CD4-positive, alpha-beta T cell treated with Interleukin-10 for 1 hour (primary cell): ENCODE data around the gene RASGEF1C.

Source experiments
- DNase-seq: peaks from one replicate; pipeline ENCODE4 v3.0.0-alpha.2; 2020

The RASGEF1C gene

GRCh38 chr5:180179442-180180420, 29.3 kb downstream of the RASGEF1C start:
- no peak for DNase-seq

DNA sequence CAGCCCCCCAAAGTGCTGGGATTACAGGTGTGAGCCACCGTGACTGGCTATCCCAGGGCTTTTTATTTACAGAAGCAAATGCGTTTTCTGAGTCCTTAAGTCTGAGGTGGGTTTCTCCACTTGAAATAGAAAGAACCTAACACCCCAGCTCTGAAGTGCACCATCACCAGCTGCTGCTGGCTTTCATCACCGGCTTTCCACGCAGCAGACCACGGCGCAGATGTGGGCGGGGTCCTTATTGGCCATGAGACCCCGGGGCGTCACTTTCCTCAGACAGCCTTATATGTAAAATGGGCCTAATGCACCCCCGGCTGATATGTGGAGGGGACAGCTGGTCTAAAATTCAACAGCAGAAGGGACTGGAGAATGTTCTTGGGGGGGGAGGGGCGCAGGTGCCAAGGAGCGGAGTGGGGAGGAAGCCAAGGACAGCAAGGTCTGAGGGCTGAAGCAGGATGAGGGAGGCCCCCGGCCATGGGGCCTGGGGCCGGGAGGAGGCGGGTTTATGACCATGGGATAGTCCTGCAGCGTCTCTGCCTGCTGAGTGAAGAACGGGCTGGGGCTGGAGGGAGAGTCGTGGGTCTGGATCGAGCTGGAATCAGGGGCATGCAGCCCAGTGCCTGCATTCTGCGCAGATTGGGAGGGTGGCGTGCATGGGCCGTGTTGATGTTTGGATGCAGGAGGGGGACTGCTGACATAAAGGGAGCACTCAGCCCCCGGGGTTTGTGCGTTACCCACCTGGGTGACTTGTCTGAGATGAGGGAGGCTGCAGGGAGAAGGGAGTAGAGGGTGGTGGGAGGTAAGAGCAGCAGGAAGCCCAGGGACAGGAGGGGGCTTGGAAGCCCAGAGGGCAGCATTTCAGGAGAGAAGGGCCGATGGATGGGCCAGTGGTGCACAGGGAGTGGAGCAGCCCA, 30.2 kb downstream of the RASGEF1C start:
- DNase-seq: no peak

DNA sequence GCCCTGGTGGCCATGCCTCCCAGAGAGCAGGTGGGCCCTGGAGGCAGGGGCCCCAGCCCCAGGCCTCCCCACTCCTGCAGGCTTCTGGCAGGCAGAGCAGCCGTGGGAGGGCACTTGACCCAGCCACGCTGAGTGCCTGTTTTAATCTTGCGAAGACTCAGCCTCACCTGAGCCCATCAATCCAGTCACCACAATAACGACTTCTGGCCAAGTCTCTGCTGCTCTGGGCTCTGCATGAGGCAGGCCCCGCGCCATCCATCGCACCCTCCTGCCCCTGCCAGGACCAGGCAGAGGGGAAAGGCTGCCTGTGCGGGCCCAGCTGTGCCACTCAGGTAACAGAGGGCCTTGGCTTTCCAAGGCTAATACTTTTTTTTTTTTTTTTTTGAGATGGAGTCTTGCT, 32.8 kb downstream of the RASGEF1C start:
- no peak for DNase-seq

DNA sequence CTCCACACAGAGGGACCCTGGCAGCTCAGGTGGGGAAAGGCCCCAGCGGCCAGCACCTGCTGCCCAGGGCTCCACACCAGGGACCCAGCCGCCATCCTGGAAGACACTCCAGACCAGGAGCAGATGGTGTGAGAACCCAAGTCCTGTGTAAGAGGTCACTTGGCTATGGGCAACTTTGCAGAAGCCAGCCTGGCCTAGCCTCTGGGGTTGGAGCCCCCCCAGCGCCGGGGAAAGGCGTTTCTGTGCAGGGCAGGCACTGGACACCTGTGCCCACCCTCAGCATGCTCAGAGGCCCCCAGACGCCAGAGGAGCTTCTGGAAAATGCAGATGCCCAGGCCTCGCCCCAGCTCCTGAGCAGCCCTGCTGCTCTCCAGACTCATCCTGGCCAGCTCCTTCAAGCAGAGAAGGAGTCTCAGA, 34.0 kb downstream of the RASGEF1C start:
- no peak for DNase-seq

DNA sequence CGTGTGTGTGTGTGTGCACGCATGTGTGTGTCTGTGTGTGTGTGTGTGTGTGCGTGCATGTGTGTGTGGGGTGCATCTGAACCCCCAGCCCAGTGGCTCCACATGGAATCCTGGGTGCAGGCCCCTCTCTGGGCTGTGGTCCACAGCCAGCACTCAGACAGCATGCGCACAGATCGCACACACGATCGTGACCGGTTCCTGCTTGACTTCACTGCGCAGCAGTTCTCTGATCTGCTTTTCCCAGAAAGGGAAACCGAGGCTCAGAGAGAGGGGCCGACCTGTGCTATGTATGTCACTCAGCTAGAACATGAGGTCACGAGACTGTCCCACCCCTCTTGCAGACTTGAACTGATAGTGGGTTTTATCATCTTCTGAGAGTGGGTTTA, 34.4 kb downstream of the RASGEF1C start:
- no peak for DNase-seq

DNA sequence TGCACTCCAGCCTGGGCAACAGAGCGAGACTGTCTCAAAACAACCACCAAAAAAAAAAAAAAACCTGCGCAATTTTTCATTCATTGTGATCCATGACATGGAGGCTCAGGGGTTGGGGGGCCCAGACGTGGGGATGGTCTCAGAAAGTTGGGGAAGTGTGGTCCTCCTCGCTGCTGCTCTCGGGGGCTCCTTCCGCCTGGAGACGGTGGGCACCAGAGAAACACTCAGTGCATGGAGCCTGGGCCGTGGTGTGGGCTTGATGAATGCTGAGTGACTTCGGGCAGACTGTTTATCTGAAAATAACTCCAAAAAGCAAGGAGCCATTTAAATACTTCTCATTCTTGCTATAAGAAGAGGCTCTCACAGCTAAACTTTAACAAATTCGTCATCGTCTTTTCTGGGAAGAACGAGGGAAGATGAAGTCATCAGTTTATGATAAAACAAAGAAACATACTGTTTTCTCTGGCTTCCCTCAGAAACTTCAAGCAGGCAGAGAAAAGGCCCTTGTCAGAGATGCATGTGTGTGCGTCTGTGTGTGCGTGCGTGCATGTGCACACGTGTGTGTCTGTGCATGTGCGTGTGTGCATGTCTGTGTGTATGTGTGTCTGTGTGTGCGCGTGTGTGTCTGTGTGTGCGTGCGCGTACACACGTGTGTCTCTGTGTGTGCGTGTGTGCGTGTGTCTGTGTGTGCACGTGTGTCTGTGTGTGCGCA, 35.0 kb downstream of the RASGEF1C start:
- no peak for DNase-seq

GRCh38 chr5:180173198-180173544, 35.8 kb downstream of the RASGEF1C start:
- no peak for DNase-seq

- DNase-seq: no peak
Observed at GRCh38 chr5:180172447-180173197, 36.4 kb downstream of the RASGEF1C start.

GRCh38 chr5:180171568-180172094, 37.4 kb downstream of the RASGEF1C start:
- no peak for DNase-seq

- DNase-seq: no peak
Observed at GRCh38 chr5:180170810-180171567, 38.0 kb downstream of the RASGEF1C start.

- DNase-seq: no peak
Observed at GRCh38 chr5:180170106-180170809, 38.8 kb downstream of the RASGEF1C start.

DNA sequence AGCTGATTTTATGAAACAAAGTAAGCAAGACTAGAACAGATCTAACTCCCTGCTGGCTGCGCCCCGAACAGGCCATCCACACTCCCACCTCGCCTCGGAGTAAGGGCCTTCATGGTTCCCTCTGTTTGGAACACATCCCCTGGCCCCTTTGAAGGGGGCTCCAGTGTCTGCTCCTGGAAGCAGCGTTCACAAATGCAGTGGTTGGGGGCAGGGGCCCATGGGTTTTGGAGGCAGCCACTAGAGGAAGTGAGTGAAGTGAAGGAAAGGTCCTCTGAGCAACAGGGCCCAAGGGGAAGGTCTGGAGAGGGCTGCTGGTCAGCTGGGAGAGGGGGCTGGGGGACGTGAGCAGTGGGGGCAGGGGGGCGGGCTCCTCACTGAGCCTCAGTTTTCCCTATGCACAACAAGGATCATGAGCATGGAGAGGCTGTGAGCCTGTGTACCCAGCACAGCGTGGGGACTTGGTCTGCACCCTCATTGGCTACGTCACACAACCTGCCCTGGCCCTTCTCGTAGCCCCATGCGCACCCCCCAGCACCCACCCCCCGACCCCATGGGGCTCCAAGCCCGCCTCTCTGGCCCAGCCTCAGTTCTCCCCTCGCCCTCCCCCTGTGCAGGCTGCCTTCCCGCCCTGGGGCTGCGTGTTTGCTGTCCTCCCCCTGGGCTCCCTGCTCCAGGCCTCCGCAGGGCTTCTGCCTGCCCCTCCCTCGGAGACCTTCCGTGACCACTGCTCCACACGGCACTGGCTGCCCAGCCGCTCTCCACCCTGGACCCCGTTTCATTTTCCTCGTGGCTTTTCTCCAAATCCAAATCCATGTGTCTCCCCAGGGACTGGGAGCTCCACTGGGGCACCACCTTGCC, 39.5 kb downstream of the RASGEF1C start:
- no peak for DNase-seq

GRCh38 chr5:180168758-180169157, 40.3 kb downstream of the RASGEF1C start:
- no peak for DNase-seq

DNA sequence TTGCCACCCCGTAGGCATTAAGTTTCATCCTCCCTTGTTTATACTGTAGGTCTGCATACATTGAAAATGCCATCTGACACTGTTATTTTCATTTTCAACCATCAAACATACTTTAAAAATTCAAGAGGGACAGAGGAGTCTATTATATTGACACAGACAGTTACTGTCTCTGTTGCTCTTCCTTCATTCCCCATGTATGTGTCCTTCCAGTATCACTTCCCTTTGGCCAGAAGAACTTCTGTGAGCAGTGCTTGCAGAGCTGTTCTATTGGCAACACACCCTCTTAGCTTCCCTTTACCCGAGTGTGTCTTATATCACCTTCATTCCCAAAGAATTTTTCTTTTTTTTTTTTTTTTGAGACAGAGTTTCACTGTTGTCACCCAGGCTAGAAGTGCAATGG, 42.8 kb downstream of the RASGEF1C start:
- DNase-seq: no peak

DNA sequence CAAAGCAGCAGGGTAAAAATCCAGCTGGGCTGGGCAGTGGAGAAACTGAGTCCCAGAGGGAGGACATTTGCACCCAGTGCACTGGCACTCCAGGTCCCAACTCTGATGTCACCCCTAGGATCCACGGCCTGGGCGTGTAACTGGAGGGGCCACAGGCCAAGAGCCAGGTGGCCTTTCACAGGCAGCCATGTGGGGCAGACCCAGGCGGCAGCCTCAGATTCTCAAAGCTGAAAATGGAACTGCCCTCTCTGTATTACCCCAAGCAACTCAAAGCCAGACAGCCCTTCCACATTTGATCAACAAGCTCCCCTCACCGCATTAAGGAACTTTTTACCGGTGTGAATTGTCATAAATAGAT, 46.7 kb downstream of the RASGEF1C start:
- no peak for DNase-seq

DNA sequence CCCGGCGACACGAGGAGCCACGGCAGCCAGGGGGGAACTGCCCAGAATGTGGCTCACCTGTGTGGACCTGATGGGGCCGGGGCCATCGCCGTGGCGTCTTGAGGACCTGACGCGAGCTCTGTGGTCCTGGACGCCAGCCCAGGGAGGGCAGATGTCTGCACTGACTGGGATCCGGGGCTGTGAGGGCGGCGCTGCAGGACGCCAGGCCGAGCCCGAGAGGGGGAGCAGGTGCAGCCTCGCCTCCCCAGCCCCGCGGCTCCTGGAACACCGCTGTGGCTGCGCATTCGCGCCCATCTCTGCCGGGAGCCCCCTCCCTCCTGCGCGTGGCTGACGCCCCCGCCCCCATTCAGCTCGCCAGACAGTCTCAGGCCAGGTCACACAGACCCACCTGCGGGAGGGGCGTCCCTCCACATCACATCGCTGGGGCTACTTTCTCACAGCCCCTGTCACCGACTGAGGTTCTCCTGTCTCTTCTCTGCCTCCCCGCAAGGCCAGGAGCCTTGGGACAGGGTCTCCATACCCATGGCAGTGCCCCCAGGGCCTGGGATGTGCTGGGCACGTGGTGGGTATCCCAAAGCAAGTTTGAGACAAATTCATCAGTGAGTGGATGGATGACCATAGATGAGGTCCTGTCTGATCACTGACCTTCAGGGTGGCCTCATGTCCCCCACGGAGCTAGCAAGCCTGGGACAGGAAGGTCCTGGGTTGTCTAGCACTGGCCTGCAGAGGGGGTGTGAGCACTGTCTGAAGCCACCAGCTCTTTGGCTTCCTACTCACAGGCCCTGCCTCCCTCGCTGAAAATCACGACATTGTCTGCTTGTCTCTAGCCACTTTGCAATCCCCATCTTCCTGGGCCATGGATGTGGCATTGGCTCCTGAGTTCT, 47.3 kb downstream of the RASGEF1C start:
- no peak for DNase-seq

DNA sequence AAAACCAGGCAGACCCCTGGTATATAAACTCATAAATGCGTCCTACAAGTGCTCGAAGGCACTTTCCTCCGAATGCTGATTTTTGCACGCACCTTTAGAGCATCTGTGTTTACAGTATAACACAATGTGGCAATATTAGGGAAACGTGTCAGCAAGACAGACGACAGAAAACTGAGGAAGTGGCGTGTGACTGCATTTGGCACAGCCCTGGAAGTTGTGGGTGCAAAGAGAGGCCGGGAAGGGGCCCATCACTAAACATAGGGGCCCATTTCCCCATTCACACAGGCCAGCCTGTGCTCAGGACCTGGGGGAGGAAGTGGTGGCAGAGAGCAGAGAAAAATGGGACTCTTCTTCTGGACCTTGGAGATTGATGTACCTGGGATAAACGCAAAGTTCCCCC, 48.2 kb downstream of the RASGEF1C start:
- DNase-seq: peak; percentile 13

GRCh38 chr5:180160215-180160614, 48.8 kb downstream of the RASGEF1C start:
- DNase-seq: no peak

DNA sequence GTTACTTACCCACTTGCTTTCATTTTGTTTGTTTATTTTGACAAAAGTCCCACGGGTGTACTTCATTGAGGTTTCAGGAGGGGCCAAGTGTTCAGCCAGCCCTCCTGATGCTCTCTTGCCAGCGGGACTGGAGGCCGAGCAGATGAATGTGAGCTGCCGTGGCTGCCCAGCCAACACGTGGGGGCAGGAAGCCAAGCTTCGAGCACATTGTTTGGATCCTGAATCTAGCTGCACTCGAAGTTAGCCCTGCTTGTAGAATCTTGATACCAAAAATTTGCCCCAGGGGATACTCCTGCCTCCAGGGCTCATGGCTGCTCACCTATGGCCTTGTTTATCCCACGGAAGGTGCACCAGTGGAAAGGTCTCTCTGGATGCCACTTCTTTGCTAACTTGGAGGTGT, 49.3 kb downstream of the RASGEF1C start:
- DNase-seq: no peak
